Medulla oblongata (tissue), 1 donor: ENCODE data around the gene AKT1.
"Not testable (repeated sequence)": the region's sequence is repeated elsewhere in the genome, so short reads cannot be mapped to it uniquely, and the experiment has no call there.

Source experiments
- DNase-seq: peaks from one replicate; pipeline ENCODE4 v3.0.0-alpha.2; 2015; ENCODE audit errors: extremely low spot score

AKT1 gene

GRCh38 chr14:104794993-104795780 is at the start of gene AKT1:
AKT1 (minus strand) TSS chr14:104795748; CDS start chr14:104792643, 3,105 bp downstream.
- no peak for DNase-seq

- no peak for DNase-seq
Observed at GRCh38 chr14:104845033-104845666, 49.6 kb upstream of the AKT1 start.

GRCh38 chr14:104844306-104845032 is 48.9 kb upstream of the AKT1 start:
- no peak for DNase-seq

- no peak for DNase-seq
Observed at GRCh38 chr14:104843442-104844305, 48.1 kb upstream of the AKT1 start.

GRCh38 chr14:104843006-104843405 is 47.5 kb upstream of the AKT1 start:
- no peak for DNase-seq

- DNase-seq = no peak
Observed at GRCh38 chr14:104841730-104842129, 46.2 kb upstream of the AKT1 start.

GRCh38 chr14:104836171-104836935 is 40.8 kb upstream of the AKT1 start:
- not testable (repeated sequence) for DNase-seq

- no peak for DNase-seq
Observed at GRCh38 chr14:104830781-104831180, 35.2 kb upstream of the AKT1 start.

- peak; percentile 14 for DNase-seq
Observed at GRCh38 chr14:104827177-104828055, 31.9 kb upstream of the AKT1 start.

- no peak for DNase-seq
Observed at GRCh38 chr14:104826861-104827176, 31.3 kb upstream of the AKT1 start.

- DNase-seq = peak; percentile 88
Observed at GRCh38 chr14:104826189-104826860, 30.8 kb upstream of the AKT1 start.

GRCh38 chr14:104824353-104824997 is 28.9 kb upstream of the AKT1 start:
- no peak for DNase-seq

- no peak for DNase-seq
Observed at GRCh38 chr14:104822821-104823615, 27.5 kb upstream of the AKT1 start.

- no peak for DNase-seq
Observed at GRCh38 chr14:104821971-104822608, 26.5 kb upstream of the AKT1 start.

- DNase-seq = no peak
Observed at GRCh38 chr14:104821229-104821945, 25.8 kb upstream of the AKT1 start.

GRCh38 chr14:104820669-104821228 is 25.2 kb upstream of the AKT1 start:
- DNase-seq = peak; percentile 44

- DNase-seq = no peak
Observed at GRCh38 chr14:104819361-104819781, 23.8 kb upstream of the AKT1 start.
